Measurements from ENCODE around the gene METTL2B. TPM values are rescaled to one million over a fixed set of nuclear protein-coding genes. Genes with fewer than 3 reads are reported as not detected.

Gene METTL2B
- total RNA-seq, 4 donors from 2014 or later, result 19.8 to 26.2 (median 22.0) TPM

DNA sequence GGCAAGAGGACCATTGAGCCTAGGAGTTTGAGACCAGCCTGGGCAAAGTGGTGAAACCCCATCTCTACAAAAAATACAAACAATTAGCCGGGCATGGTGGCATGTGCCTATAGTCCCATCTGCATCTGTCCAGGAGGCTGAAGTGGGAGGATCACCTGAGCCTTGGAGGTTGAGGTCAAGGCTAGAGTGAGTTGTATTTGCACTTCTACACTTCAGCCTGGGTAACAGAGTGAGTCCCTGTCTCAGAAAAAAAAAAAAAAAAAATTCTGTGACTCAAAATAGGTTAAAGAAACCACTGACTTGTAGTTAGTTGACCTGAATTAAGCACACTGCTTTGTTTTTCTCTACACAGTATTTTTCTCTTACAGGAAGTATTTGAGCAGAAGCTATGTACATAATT lies 74.4 kb downstream of the METTL2B start:
- TF ChIP-seq, protein P1, sequence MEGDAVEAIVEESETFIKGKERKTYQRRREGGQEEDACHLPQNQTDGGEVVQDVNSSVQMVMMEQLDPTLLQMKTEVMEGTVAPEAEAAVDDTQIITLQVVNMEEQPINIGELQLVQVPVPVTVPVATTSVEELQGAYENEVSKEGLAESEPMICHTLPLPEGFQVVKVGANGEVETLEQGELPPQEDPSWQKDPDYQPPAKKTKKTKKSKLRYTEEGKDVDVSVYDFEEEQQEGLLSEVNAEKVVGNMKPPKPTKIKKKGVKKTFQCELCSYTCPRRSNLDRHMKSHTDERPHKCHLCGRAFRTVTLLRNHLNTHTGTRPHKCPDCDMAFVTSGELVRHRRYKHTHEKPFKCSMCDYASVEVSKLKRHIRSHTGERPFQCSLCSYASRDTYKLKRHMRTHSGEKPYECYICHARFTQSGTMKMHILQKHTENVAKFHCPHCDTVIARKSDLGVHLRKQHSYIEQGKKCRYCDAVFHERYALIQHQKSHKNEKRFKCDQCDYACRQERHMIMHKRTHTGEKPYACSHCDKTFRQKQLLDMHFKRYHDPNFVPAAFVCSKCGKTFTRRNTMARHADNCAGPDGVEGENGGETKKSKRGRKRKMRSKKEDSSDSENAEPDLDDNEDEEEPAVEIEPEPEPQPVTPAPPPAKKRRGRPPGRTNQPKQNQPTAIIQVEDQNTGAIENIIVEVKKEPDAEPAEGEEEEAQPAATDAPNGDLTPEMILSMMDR (IDR thresholded peaks at IDR 0.05; ENCODE audit: low read depth), result no peak

Small RNA genes within 50 kb of the gene (small RNA-seq; reads per million reads assigned to genes)
- gene AC010655.1 (not detected), gene AC010655.2 (not detected), gene RF00017 (not detected), gene RNU7-54P (not detected)

Other genes starting within 250 kb of the METTL2B start
- 1,000 to 10,000 TPM in 1 of 4 donors, 100 to 1,000 TPM in 3; 206 to 1,039 (median 584) TPM for gene LEP, start 235.5 kb upstream of the METTL2B start, total RNA-seq
- 10 to 100 TPM; 27.5 to 70.8 (median 44.6) TPM for gene RBM28, start 132.8 kb upstream of the METTL2B start, total RNA-seq
- gene PRRT4, start 115.1 kb upstream of the METTL2B start, total RNA-seq, result 10 to 100 TPM in 1 of 4 donors, 1 to 10 TPM in 2, under 1 TPM in 1; 0.65 to 24.7 (median 2.9) TPM
- gene IMPDH1, start 66.8 kb upstream of the METTL2B start, total RNA-seq, result 10 to 100 TPM; 67.6 to 94.2 (median 71.7) TPM
- gene HILPDA, start 20.9 kb upstream of the METTL2B start, total RNA-seq, result 100 to 1,000 TPM in 1 of 4 donors, 10 to 100 TPM in 3; 20.7 to 116 (median 74.1) TPM
- gene GARIN1A, start 195.5 kb downstream of the METTL2B start, total RNA-seq, result 1 to 10 TPM in 3 of 4 donors, under 1 TPM in 1; 0.49 to 2.7 (median 2.1) TPM